Smooth muscle cell (in vitro differentiated cells): ENCODE measurements around the gene MBNL1. TPM values are rescaled to one million over a fixed set of nuclear protein-coding genes. Genes with fewer than 3 reads are reported as not detected.

Experiments
- DNase-seq: peaks from one replicate; lab custom pipeline; 2025; ENCODE audit not compliant: unreplicated experiment; lab: John Stamatoyannopoulos, UW
- H2AFZ ChIP-seq: fragments of 200-600 bp; sonication (generic); 2 replicates; pipeline ENCODE4 v1.6.0; 2016; ENCODE audit warnings: antibody characterized with exemption, low read depth, mild to moderate bottlenecking
- H3F3A ChIP-seq: fragments of 200-600 bp; sonication (generic); 2 replicates; pipeline ENCODE4 v1.6.0; 2017; ENCODE audit warnings: antibody characterized with exemption, low read depth
- H3K27ac ChIP-seq: fragments of 200-600 bp; sonication (generic); 2 replicates; pipeline ENCODE4 v1.5.1; 2016; ENCODE audit warnings: low read depth, mild to moderate bottlenecking
- H3K27me3 ChIP-seq: fragments of 200-600 bp; sonication (generic); 2 replicates; pipeline ENCODE4 v1.6.1; 2016; ENCODE audit warnings: low read depth, mild to moderate bottlenecking
- H3K36me3 ChIP-seq: fragments of 200-600 bp; sonication (generic); 2 replicates; pipeline ENCODE4 v1.5.1; 2016; ENCODE audit warnings: low read depth
- H3K4me1 ChIP-seq: fragments of 200-600 bp; sonication (generic); 2 replicates; pipeline ENCODE4 v1.5.1; 2016; ENCODE audit warnings: low read depth
- H3K4me2 ChIP-seq: fragments of 200-600 bp; sonication (generic); 2 replicates; pipeline ENCODE4 v1.6.0; 2016; ENCODE audit warnings: mild to moderate bottlenecking
- H3K4me3 ChIP-seq: fragments of 200-600 bp; sonication (generic); 2 replicates; pipeline ENCODE4 v1.5.1; 2016; ENCODE audit warnings: mild to moderate bottlenecking
- H3K79me2 ChIP-seq: fragments of 200-600 bp; sonication (generic); 2 replicates; pipeline ENCODE4 v1.6.0; 2016; ENCODE audit warnings: low read depth, mild to moderate bottlenecking
- H3K9ac ChIP-seq: fragments of 200-600 bp; sonication (generic); 2 replicates; pipeline ENCODE4 v1.6.0; 2016; ENCODE audit warnings: low read depth
- H3K9me3 ChIP-seq: fragments of 200-600 bp; sonication (generic); replicated peaks from 2 replicates; pipeline ENCODE4 v1.5.1; 2016; ENCODE audit warnings: low read depth
- H4K20me1 ChIP-seq: fragments of 200-600 bp; sonication (generic); 2 replicates; pipeline ENCODE4 v1.6.0; 2016; ENCODE audit warnings: low read depth
- CTCF ChIP-seq: fragments of 200-600 bp; sonication (generic); IDR thresholded peaks from 2 replicates; pipeline ENCODE4 v1.5.1; 2017; ENCODE audit warnings: borderline replicate concordance, mild to moderate bottlenecking, antibody characterized with exemption; ENCODE audit not compliant: insufficient read depth, poor library complexity, severe bottlenecking
- WGBS: methylation state at CpG from one replicate; pipeline ENCODE4 v1.1.7; 2016; ENCODE audit warnings: low lambda C conversion rate; 5-methylcytosine and 5-hydroxymethylcytosine counted together
- polyA plus RNA-seq: library from polyadenylated mRNA; unstranded; fragments of >200 nt; fragmentation: Nextera tagmentation; extraction: Ambion mirVana; gene quantifications from 2 replicates; pipeline ENCODE4 v1.2.1, GENCODE V29; 2016
- total RNA-seq: library from RNA; depleted of rRNA; stranded (reverse); fragments of >200 nt; gene quantifications from 2 replicates; pipeline ENCODE4 v1.2.3, GENCODE V29; 2014

Gene MBNL1
- total and polyA plus RNA-seq, 2 experiments from 2014 or later = 19.5 to 128 TPM

GRCh38 chr3:152469248-152470025, 200.7 kb downstream of the MBNL1 start:
- Histone ChIP-seq H3K27ac (no peak overlapping the region), H3K9ac (no peak overlapping the region), H3K9me3 (no peaks in the 10 kb centered on the region), H3K4me3 (no peak overlapping the region), H3K79me2 (no peaks in the 10 kb centered on the region), H3K36me3 (no peaks in the 10 kb centered on the region), H4K20me1 (no peaks in the 10 kb centered on the region), H3K4me2 (no peak overlapping the region), H2AFZ (no peak overlapping the region), H3F3A (peaks cover 13% of the 10 kb centered on the region), H3K4me1 (peaks cover 6% of the 10 kb centered on the region), H3K27me3 (no peaks in the 10 kb centered on the region)
- DNase-seq = no peak
- 96% methylated on average over 4 of the region's 4 CpGs for WGBS
- no peak for TF ChIP-seq CTCF

GRCh38 chr3:152470095-152470494, 201.4 kb downstream of the MBNL1 start:
- Histone ChIP-seq H3K27ac (no peak overlapping the region), H3K9ac (no peak overlapping the region), H3K27me3 (no peaks in the 10 kb centered on the region), H3K4me1 (peaks cover 6% of the 10 kb centered on the region), H3K36me3 (no peaks in the 10 kb centered on the region), H4K20me1 (no peaks in the 10 kb centered on the region), H3K4me3 (no peak overlapping the region), H3K4me2 (no peak overlapping the region), H2AFZ (no peak overlapping the region), H3F3A (peaks cover 10% of the 10 kb centered on the region), H3K79me2 (no peaks in the 10 kb centered on the region), H3K9me3 (no peaks in the 10 kb centered on the region)
- DNase-seq = no peak
- no peak for TF ChIP-seq CTCF
- 79% methylated on average over 4 of the region's 4 CpGs for WGBS

GRCh38 chr3:152470893-152471292, 202.2 kb downstream of the MBNL1 start:
- Histone ChIP-seq H4K20me1 (no peaks in the 10 kb centered on the region), H3F3A (peaks cover 4% of the 10 kb centered on the region), H3K4me1 (peaks cover 6% of the 10 kb centered on the region), H3K27me3 (no peaks in the 10 kb centered on the region), H3K27ac (no peak overlapping the region), H3K9ac (no peak overlapping the region), H3K9me3 (no peaks in the 10 kb centered on the region), H3K4me3 (no peak overlapping the region), H3K79me2 (no peaks in the 10 kb centered on the region), H3K4me2 (peak overlapping the region; percentile 50), H3K36me3 (no peaks in the 10 kb centered on the region), H2AFZ (no peak overlapping the region)
- 14% methylated on average over 1 of the region's 1 CpG for WGBS
- TF ChIP-seq CTCF = no peak
- no peak for DNase-seq
